ENCODE results near the gene FAM83B.

FAM83B gene

GRCh38 chr6:54980511-54981275 lies 134.1 kb downstream of the FAM83B start:
- no peak for DNase-seq (ENCODE audit: low read depth in 2 of 2)

GRCh38 chr6:54981276-54981609 lies 134.7 kb downstream of the FAM83B start:
- no peak for DNase-seq (ENCODE audit: low read depth in 2 of 2)

DNA sequence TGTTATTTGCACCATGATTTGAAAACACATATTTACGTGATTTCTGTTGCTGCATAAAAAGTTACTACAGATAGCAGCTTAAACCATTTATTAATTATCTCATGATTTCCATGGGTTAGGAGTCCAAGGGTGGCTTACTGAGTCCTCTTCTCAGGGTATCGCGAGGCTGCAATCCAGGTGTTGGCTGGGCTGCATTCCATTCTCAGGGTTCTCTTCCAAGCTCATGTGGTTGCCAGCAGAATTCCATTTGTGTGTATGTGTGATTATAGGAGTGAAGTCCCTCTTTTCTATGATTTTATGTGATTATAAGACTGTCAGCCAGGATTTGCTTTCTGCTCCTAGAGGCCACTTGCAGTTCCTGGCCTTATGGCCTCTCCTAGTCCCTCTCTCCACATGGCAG lies 135.1 kb downstream of the FAM83B start:
- DNase-seq (ENCODE audit: low read depth in 2 of 2): no peak

GRCh38 chr6:54987633-54988290 lies 141.2 kb downstream of the FAM83B start:
- no peak for DNase-seq (ENCODE audit: low read depth in 2 of 2)

DNA sequence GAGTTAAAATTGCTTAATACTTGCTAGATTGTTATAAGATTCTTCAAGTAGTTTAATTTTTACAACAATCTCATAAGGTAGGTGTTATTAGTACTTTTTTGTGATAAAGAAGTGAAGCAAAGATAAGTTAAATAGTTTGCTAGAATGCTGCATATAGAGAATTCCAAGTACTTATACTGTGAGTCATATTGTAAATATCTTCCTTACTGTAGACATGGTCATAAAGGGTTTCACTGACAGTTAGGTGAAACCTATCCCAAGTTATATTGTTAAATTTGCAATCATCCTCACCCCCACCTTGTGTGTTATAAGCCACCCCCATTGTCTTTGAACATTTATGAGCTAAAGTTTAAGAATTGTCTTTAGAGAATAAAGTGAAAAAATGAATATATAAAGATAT lies 142.0 kb downstream of the FAM83B start:
- no peak for DNase-seq (ENCODE audit: low read depth in 2 of 2)

- DNase-seq (ENCODE audit: low read depth in 2 of 2): no peak
These were observed 143.4 kb downstream of the FAM83B start for GRCh38 chr6:54990001-54990400.

All from stimulated activated CD4-positive, alpha-beta T cell treated with anti-CD3 and anti-CD28 coated beads, Interleukin-15, amount 100 ng/mL, for 48 hours (primary cell).